Subcutaneous adipose tissue (tissue), 4 donors: ENCODE data around the gene NSD1. TPM values are rescaled to one million over a fixed set of nuclear protein-coding genes. Genes with fewer than 3 reads are reported as not detected.

Source experiments
- CTCF ChIP-seq: fragments of 450-650 bp; IDR thresholded peaks from one replicate; pipeline ENCODE4 v1.5.1; 2016; ENCODE audit warnings: low read depth, mild to moderate bottlenecking, control low read depth, antibody characterized with exemption, moderate library complexity
- total RNA-seq, 4 donors: library from RNA; depleted of rRNA; stranded (reverse); fragments of >200 nt; gene quantifications; one replicate each; pipeline ENCODE4 v1.1.0, GENCODE V29; 2016

NSD1 gene
- total RNA-seq, 4 donors from 2014 or later, result 35.2 to 52.0 (median 37.7) TPM

GRCh38 chr5:177349362-177349647, 215.7 kb downstream of the NSD1 start:
- TF ChIP-seq CTCF, result no peak

GRCh38 chr5:177349762-177350161, 216.2 kb downstream of the NSD1 start:
- TF ChIP-seq CTCF, result no peak

Other genes with a start within 250 kb of the NSD1 start
- 10 to 100 TPM in 3 of 4 donors, 1 to 10 TPM in 1; 5.2 to 38.1 (median 16.3) TPM for gene HK3, start 234.4 kb upstream of the NSD1 start, total RNA-seq
- 10 to 100 TPM; 22.5 to 44.8 (median 30.5) TPM for gene UIMC1, start 127.0 kb upstream of the NSD1 start, total RNA-seq
- 10 to 100 TPM in 3 of 4 donors, 1 to 10 TPM in 1; 8.5 to 13.3 (median 12.3) TPM for gene ZNF346, start 111.1 kb upstream of the NSD1 start, total RNA-seq
- 1 to 10 TPM in 2 of 4 donors, not detected in 2; 1.1 TPM for gene FGFR4, start 46.9 kb upstream of the NSD1 start, total RNA-seq
- 10 to 100 TPM; 19.4 to 35.6 (median 26.3) TPM for gene RAB24, start 169.9 kb downstream of the NSD1 start, total RNA-seq
- gene PRELID1, start 170.0 kb downstream of the NSD1 start, total RNA-seq, result 10 to 100 TPM; 55.1 to 58.6 (median 56.7) TPM
- gene MXD3, start 178.1 kb downstream of the NSD1 start, total RNA-seq, result 10 to 100 TPM in 1 of 4 donors, 1 to 10 TPM in 2, under 1 TPM in 1; 0.82 to 13.0 (median 6.7) TPM
- gene LMAN2, start 217.9 kb downstream of the NSD1 start, total RNA-seq, result 100 to 1,000 TPM in 3 of 4 donors, 10 to 100 TPM in 1; 93.6 to 158 (median 129) TPM
- 10 to 100 TPM in 1 of 4 donors, 1 to 10 TPM in 3; 7.0 to 16.4 (median 7.5) TPM for gene RGS14, start 224.2 kb downstream of the NSD1 start, total RNA-seq